HG02981 (cell line): ENCODE results near the gene PLCL2.

Experiments
- ATAC-seq: cut with Tn5 transposase; IDR thresholded peaks from one replicate; pipeline ENCODE4 v1.9.1; 2021; ENCODE audit warnings: mild to moderate bottlenecking, moderate library complexity; ENCODE audit not compliant: unreplicated experiment

The PLCL2 gene

DNA sequence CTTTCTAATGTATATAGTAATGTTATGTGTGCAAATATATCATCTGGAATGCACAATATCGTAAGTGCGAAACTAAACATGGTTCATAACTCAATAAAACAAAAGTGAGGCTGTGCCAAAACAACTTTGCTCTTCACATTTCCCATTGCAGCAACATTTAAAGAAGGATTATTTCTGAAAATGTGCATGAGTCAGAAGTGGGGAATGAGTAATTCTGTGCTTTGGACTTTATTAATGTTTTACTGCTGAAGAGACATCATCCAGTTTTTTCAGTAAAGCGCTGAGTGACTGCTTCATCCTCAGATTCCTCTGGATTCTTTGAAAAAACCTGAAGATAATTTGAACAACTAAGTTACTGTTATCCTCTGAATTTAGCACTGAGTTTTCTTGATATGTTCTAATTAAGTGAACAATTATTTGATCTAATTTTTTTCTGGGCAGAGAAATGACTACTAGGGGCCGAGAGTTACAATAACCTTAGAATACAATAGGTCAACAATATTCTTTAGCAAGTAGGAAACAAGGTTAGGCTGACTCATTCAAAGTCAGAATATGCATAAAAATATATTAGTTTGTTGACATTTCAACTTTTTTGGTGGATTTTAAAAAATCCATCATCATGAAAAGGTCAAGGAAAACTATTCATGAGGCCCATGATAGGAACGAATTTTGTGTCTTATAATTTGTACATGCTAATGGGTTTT lies 20.0 kb upstream of the PLCL2 start:
- ATAC-seq = no peak

GRCh38 chr3:16865335-16865734 lies 19.4 kb upstream of the PLCL2 start:
- ATAC-seq = no peak

DNA sequence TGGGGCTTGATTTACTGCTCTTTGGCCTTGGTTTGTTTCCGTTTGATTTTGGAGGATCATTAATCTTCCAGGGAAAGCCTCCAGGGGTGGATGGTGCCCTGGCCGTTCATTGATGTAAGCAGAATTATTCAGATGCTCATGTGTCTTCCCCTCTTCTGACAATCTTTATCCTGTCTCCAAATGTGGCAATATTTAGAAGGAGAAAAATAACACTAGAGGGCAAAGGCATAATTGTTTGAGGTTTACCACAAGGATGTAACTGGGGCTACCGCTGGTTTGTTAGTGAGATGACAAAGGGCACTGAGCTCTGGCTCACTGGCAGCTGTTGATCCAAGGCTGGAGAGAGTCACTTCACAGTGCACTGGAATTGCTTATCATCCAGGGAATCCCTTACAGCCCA lies 18.2 kb upstream of the PLCL2 start:
- no peak for ATAC-seq

GRCh38 chr3:16868513-16868912 lies 16.2 kb upstream of the PLCL2 start:
- no peak for ATAC-seq

DNA sequence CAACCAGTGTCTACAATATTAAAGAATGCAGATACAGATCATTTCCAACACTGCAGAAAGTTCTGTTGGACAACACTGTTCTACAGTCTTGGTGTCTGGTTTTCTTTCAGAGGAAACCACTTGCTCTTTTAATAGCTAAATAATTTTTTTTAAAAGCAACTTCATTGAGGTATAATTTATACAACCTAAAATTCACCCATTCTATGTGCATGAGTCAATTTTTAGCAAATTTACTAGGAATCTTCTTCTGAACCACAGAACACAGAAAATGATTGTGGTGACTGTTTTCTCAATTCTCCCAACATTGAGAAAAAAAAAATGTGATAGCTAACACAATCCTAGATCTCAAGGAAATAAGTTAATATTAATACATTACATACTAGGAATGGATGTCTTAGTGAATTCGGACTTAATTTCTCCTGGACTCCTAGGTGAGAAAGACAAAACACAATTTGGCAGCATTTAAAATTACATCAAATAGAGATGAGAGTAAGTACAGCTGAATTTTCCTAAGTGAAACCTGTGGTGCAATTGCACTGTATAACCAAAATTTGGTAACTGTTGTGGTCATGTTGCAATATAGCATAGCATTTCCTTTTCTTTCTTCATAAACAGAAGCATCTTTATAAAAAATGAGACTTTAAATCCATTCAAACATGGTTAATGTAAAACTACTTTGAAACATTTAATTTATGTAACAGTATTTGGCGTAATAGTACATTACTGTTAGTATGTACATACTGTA lies 15.3 kb upstream of the PLCL2 start:
- ATAC-seq = no peak

DNA sequence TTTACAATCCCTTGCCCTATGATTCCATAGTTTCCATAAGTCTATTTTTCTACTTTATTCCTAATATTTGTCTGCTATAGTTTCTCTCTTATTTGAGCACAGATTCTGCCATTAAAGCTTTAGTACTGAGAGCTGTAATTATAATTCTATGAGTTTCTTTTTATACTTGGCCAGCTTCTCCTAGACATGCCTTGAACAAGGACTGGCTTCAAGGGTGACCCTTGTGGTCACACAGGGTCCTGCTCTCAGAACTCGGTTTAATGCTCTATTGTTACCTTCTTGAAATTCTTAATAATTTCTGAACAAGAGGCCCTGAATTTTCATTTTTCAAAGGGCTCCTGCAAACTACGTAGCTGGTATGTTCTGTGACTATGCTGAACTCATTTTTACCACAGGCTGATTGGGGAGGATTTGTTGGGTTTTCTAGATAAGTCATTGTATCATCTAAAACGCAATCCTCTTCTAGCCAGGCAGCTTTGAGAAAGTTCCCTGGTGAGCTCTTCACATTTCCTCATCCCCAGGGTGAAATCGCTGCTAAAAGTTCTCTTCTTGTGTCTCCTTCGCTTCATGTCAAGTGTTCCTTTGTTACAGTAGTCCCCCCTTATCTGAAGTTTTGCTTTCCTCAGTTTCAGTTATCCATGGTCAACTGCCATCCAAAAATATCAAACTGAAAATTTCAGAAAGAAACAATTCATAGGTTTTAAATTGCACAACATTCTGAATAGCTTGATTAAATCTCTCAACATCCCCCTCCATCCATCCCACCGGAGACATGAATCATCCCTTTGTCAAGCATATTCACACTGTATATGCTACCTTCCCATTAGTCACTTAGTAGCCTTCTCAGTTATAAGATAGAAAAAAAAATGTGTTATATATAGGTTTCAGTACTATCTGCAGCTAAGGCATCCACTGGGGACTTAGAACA lies 12.6 kb upstream of the PLCL2 start:
- no peak for ATAC-seq

DNA sequence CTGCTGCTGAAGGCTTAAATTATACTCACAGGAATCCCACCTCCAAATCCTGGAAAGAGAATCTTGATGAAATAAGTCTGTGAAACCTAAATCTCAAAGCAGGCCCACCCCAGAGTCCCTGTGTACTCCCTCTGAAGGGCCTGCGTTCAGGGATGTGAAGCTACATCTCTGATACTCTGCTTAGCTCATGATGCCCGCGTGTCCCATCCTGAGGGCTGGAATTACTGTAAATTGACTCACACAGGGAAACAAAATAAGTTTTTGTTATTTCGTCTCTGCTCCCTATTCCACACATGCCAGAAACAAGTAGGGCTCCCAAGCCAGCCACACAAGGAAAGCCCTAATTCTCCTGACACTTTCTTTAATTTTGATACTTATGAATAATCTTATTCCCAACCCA lies 10.9 kb upstream of the PLCL2 start:
- no peak for ATAC-seq

- no peak for ATAC-seq
Measured at GRCh38 chr3:16875876-16876550, 8.7 kb upstream of the PLCL2 start.

- no peak for ATAC-seq
Measured at GRCh38 chr3:16877505-16877904, 7.2 kb upstream of the PLCL2 start.

DNA sequence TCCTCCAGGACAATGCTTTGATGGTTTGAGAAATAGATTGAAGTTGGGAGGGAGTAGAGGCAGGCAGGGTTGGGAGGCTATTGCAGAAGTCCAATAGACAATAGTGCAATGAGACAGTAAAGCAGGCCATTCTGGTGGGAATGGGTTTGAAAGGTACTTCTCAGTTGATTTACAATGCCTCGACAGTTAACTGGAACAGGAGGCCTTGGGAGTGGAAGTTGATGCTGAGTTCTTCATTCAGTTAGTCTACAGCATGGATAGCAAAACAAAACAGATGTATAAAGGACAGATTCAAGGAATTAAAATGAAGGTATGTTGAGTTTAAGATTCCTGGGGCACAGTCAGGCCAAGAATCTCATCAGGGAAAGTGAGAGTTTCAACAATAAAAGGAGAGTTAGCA lies 6.8 kb upstream of the PLCL2 start:
- no peak for ATAC-seq

DNA sequence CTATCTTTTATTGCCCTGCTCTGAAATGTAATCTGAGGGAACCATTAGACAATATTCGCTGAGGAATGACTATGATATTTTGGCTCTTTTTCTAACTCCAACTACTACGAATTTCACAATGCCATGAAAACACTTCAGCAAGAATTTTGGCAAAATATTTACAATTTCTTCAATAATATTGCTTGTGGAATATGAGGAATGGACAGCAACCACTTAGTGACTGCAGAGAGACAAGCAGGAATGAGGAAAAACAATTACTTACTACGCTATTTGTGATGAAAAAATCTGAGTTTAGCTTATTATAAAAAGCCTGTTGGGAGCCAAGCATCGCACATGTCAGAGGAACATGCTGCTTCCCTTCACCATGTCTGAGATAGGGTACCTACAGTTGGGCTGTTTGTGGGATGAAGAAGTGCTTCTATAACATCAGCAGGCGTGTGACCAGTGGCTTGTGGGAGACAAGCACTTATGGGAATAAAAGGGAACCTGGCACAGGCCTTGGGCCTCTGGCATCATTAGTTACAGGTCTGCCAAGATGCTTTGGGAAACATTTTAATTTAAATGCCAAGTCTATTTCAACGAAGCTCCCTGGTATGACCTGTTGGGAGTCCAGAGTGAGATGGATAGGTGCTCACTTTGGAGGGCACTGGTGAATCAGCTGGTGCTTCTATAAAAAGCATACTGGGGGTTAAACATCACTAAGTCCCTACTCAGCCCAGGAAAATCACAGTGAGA lies 2.7 kb upstream of the PLCL2 start:
- ATAC-seq = no peak

- ATAC-seq = no peak
Measured at GRCh38 chr3:16883057-16883722, 1.6 kb upstream of the PLCL2 start.

DNA sequence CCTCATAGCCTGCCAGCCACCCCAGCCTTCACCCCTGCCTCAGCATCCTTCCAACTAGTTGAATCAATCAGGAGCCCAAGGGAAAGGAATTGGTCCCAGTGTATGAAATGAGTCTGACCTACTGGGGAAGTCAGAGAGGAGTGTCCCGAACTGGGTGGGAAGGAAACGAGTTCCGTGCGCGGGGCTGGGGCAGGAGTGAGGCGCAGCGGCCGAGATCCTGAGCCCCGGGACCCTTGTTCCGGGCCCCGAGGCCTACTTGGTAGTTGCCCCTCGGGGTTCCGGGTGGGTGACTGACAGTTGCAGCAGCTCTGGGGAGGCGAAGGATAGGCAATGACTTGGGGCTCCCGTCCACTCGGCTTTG lies 1.1 kb upstream of the PLCL2 start:
- no peak for ATAC-seq

DNA sequence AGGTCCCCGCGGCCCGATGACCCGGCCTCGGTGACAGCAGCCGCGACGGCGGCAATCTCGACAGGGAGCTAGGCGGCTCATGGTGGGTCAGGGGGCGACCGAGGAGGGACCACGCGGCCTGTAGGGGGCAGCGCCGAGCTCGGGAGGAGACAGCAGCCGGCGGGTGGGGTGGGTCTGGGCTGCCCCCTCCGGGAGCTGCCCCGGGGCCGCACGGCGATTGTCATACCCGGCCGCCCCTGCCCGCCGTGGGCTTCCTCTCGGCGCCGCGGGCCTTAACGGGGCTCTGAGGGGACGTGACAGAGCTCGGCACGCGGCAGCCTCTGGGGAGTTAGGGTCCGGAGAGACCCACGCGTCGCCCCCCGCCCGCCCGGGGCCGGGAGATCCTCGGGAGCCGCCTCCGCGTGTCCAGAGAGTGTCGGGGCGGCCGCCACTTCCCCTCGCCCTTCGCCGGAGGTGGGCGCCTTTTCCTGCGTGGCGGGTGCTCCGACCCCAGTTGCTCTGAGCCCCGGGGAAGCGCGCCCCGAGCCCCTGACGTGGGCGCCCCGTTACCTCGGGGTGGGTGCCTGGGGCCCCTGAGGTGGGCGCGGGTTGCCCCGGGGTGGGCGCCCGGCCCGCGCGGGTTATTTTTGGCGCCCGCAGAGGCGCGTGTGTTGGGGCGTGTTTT lies 539 bp upstream of the PLCL2 start:
- peak; percentile 48 for ATAC-seq

DNA sequence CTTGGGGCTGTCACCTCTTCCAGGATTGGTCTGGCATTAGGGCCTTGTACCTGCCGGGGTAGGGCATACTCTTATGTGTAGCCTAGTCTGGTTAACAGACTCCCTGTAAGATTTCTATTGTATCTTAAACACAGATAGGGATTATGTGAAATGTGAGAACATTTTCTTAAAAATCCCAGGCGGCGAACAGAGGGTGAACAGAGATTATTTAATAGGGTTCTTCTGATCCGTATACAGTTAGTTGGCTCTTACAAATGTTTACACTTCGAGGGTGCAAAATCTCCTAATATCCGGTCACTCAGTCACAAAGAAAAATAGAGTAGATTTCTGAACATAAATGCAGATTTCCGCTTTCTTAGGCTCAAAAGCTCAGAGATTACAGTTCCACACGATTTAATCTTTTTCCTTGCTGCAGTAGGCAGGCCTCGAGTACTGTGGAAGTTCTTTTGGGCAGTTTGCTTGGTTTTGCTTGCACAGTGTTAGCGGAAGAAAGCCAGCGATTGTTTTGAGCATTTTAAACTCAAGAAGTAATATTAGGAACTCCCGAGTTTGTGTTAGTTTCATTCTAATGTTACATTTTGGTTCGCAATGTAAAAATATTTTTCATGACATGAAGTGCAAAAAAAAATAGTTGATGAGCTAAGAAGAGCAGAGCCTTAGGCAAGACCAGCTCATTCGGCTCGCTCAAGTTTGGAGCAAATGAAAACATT lies 993 bp downstream of the PLCL2 start:
- peak; percentile 28 for ATAC-seq

DNA sequence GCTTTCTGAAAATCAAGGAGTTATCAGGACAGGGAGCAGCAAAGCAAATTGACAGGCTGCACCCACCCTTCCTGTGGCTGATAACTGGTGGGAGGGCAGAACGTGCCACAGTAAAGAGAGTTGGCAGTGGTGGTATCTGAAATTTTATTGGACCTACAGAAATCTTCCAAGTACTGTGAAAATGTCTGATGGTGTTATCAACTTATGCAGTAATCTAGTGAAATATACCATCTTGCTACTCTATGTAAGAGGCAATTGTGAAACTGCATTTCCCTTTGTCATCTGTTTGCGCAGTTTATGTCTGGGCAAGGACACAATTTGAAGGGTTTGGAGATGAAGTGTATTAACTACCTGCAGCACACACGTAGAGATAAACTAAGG lies 1.5 kb downstream of the PLCL2 start:
- ATAC-seq = no peak

DNA sequence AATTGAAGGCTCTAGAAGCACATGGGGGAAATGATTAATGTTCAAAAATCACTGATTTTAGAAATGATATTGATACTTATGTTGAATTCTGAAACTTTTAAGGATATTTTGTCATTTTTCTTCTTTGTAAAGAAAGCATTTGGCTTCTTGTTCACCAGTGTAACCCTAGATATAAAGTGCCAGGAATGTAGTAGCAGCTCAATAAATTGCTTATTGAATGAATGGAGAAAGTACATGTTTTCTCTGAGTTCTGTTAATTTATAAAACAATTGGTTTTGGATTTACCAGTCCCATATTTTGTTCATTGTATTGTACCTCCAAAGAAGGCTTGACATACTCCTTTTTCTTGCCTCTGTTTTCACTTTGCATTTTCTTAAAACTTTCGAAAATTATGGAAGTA lies 2.4 kb downstream of the PLCL2 start:
- no peak for ATAC-seq

GRCh38 chr3:16888356-16888755 lies 3.6 kb downstream of the PLCL2 start:
- no peak for ATAC-seq
